Upper lobe of left lung (tissue), 4 donors: ENCODE measurements around the gene SCN5A.

Experiments used
- EP300 ChIP-seq, 4 donors: sonication (generic); formaldehyde crosslinking; IDR thresholded peaks; one replicate each; pipeline ENCODE4 v1.5.1; 2017; ENCODE audit warnings: antibody characterized with exemption in 4 of 4, control low read depth in 2 of 4
- POLR2A ChIP-seq, 4 donors: fragments of 450-650 bp; IDR thresholded peaks; one replicate each; pipeline ENCODE4 v1.5.1; 2016 to 2017; ENCODE audit warnings: antibody characterized with exemption in 4 of 4, mild to moderate bottlenecking in 2 of 4
- POLR2AphosphoS5 ChIP-seq, 2 donors: sonication (generic); formaldehyde crosslinking; IDR thresholded peaks; one replicate each; pipeline ENCODE4 v1.5.1; 2017; ENCODE audit warnings: antibody characterized with exemption in 2 of 2
- TF ChIP-seq, protein P1 (sequence below), 6 experiments: fragments of 450-650 bp in 4 of 6; fragments of 200-600 bp in 2 of 6; sonication (generic) in 2 of 6; IDR thresholded peaks; one replicate each; pipeline ENCODE4 v1.5.1; 2016 to 2019; ENCODE audit warnings: antibody characterized with exemption in 6 of 6

- TF ChIP-seq, protein P1, sequence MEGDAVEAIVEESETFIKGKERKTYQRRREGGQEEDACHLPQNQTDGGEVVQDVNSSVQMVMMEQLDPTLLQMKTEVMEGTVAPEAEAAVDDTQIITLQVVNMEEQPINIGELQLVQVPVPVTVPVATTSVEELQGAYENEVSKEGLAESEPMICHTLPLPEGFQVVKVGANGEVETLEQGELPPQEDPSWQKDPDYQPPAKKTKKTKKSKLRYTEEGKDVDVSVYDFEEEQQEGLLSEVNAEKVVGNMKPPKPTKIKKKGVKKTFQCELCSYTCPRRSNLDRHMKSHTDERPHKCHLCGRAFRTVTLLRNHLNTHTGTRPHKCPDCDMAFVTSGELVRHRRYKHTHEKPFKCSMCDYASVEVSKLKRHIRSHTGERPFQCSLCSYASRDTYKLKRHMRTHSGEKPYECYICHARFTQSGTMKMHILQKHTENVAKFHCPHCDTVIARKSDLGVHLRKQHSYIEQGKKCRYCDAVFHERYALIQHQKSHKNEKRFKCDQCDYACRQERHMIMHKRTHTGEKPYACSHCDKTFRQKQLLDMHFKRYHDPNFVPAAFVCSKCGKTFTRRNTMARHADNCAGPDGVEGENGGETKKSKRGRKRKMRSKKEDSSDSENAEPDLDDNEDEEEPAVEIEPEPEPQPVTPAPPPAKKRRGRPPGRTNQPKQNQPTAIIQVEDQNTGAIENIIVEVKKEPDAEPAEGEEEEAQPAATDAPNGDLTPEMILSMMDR (IDR thresholded peaks at IDR 0.05): no peak
- TF ChIP-seq POLR2AphosphoS5 (IDR thresholded peaks at IDR 0.05) (no peak), POLR2A (IDR thresholded peaks at IDR 0.05) (no peak), EP300 (IDR thresholded peaks at IDR 0.05) (no peak)
Measured at GRCh38 chr3:38603731-38604131, 45.8 kb downstream of the SCN5A start.
